Mucosa of rectum (tissue), 2 donors: ENCODE data around the gene COMTD1.

Source experiments
- H3K27ac ChIP-seq, 2 donors: one replicate each; pipeline ENCODE4 v1.7.0; 2013; ENCODE audit warnings: inconsistent platforms in 2 of 2, low read depth in 2 of 2, low read length in 2 of 2
- H3K27me3 ChIP-seq, 2 donors: one replicate each; pipeline ENCODE4 v1.7.0; 2013; ENCODE audit warnings: low read length in 2 of 2; ENCODE audit not compliant: control insufficient read depth in 2 of 2, insufficient read depth in 2 of 2
- H3K36me3 ChIP-seq, 2 donors: one replicate each; pipeline ENCODE4 v1.7.0; 2013; ENCODE audit warnings: low read length in 2 of 2; ENCODE audit not compliant: control insufficient read depth in 2 of 2, insufficient read depth in 2 of 2
- H3K4me1 ChIP-seq, 2 donors: one replicate each; pipeline ENCODE4 v1.7.0; 2013; ENCODE audit warnings: low read length in 2 of 2, mild to moderate bottlenecking in 1 of 2; ENCODE audit not compliant: control insufficient read depth in 2 of 2, insufficient read depth in 2 of 2
- H3K4me3 ChIP-seq, 2 donors: one replicate each; pipeline ENCODE4 v1.7.0; 2013; ENCODE audit warnings: low read length in 2 of 2
- H3K9ac ChIP-seq, 2 donors: one replicate each; pipeline ENCODE4 v1.7.0; 2013; ENCODE audit warnings: low read length in 2 of 2, low read depth in 1 of 2, mild to moderate bottlenecking in 1 of 2
- H3K9me3 ChIP-seq, 2 donors: one replicate each; pipeline ENCODE4 v1.7.0; 2013; ENCODE audit warnings: low read length in 2 of 2; ENCODE audit not compliant: control insufficient read depth in 2 of 2
- donor health status: healthy.
- donor health status: Normal muscosa, but diverticular disease.

Gene COMTD1

DNA sequence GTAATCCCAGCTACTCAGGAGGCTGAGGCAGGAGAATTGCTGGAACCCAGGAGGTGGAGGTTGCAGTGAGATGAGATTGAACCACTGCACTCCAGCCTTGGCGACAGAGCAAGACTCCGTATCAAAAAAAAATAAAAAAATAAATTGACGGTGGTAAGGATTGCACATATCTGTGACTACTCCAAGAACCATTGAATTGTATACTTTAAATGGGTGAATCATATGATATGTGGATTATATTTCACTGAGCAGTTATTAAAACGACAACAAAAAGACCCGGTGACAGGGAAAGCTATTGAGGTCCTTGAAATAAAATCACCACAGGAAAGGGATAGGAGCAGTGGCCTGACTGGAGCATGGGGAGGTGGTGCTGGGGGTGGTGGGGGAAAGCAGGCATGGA lies 31.2 kb upstream of the COMTD1 start:
- H3K36me3 ChIP-seq = no peaks in the 10 kb centered on the region
- no peaks in the 10 kb centered on the region for H3K9me3 ChIP-seq
- peaks cover 8 to 13% of the 10 kb centered on the region in 2 donors for H3K4me1 ChIP-seq
- H3K9ac ChIP-seq = no peak overlapping the region
- H3K27ac ChIP-seq = no peak overlapping the region
- H3K4me3 ChIP-seq = no peak overlapping the region
- no peaks in the 10 kb centered on the region for H3K27me3 ChIP-seq

GRCh38 chr10:75265856-75266255 lies 30.1 kb upstream of the COMTD1 start:
- H3K27me3 ChIP-seq = no peaks in the 10 kb centered on the region
- H3K9ac ChIP-seq = no peak overlapping the region
- no peak overlapping the region for H3K27ac ChIP-seq
- H3K4me3 ChIP-seq = no peak overlapping the region
- H3K9me3 ChIP-seq = no peaks in the 10 kb centered on the region
- no peaks in the 10 kb centered on the region for H3K36me3 ChIP-seq
- peaks cover 13 to 16% of the 10 kb centered on the region in 2 donors for H3K4me1 ChIP-seq

DNA sequence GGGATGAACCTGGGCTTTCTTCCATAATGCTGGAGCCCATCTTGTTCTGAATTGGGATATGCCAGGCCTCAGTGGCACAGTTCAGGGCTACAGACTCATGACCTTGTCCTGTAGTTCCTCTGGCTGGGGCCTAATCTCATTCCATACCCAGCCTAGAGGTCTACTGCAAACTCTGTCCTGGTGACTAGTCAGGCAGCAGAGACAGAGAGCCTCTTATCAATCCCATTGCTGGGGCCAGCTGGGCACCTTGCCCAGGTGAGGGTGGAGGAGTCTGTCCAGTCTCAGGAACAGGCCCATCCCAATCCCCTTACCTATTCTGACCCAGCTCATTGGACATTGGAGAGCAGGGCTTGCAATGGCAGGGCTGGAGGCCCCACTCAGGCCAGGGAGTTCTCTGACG lies 28.0 kb upstream of the COMTD1 start:
- no peak overlapping the region for H3K9ac ChIP-seq
- H3K27me3 ChIP-seq = no peaks in the 10 kb centered on the region
- no peaks in the 10 kb centered on the region for H3K9me3 ChIP-seq
- no peak overlapping the region for H3K27ac ChIP-seq
- H3K4me3 ChIP-seq = no peak overlapping the region
- no peaks in the 10 kb centered on the region for H3K36me3 ChIP-seq
- H3K4me1 ChIP-seq = peaks cover 13 to 16% of the 10 kb centered on the region in 2 donors

DNA sequence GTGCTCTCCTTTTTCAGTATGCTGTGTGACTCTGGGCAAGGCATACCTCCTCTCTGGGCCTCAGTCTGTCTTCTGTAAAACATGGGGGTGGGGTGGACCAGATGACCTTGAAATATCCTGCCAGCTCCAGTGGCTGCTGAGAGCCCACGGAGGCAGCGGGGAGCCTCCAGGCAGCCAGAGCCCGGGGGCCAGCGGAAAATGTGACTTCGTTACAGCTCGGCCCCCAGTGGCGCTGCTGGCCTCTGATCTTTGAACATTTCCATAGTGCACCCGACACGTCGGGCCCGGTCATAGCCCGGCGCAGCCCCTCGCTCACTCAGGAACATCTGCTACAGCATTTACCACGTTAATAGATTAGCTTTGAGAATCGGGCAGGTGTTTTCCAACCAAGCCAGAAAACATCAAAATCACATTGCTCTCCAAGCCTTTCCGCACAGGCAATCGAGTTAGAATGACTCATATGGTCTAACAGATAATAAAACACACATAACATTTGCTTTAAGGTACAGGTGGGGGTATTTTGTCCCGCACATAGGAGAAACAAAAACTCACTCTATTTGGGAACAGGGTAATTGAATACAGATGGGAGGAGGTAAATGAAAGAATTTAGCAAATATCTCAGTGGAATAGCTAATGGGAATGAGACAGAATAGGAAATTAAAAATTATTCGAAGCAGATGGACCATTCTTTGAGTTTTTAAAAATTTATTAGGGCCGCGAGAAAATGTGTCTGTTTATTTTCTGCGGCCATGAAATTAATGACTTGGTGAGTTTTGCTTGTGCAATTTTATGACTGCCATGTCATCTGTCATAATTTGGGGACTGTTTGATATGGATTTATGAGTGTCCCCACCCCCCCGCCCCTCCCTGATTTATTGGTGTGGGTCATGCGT lies 26.3 kb upstream of the COMTD1 start:
- Histone ChIP-seq H3K36me3 (no peaks in the 10 kb centered on the region), H3K27ac (peak overlapping the region; percentile 71 to 81), H3K9me3 (no peaks in the 10 kb centered on the region), H3K9ac (peak overlapping the region in 1 of 2 donors; percentile 42), H3K4me3 (no peak overlapping the region), H3K4me1 (peaks cover 13 to 16% of the 10 kb centered on the region in 2 donors), H3K27me3 (no peaks in the 10 kb centered on the region)

GRCh38 chr10:75260990-75261389 lies 25.2 kb upstream of the COMTD1 start:
- H3K9me3 ChIP-seq = no peaks in the 10 kb centered on the region
- H3K4me1 ChIP-seq = peaks cover 13 to 16% of the 10 kb centered on the region in 2 donors
- no peaks in the 10 kb centered on the region for H3K27me3 ChIP-seq
- no peaks in the 10 kb centered on the region for H3K36me3 ChIP-seq
- no peak overlapping the region for H3K27ac ChIP-seq
- H3K4me3 ChIP-seq = no peak overlapping the region
- H3K9ac ChIP-seq = no peak overlapping the region

GRCh38 chr10:75254739-75255138 lies 19.0 kb upstream of the COMTD1 start:
- Histone ChIP-seq H3K36me3 (no peaks in the 10 kb centered on the region), H3K9ac (no peak overlapping the region), H3K27me3 (no peaks in the 10 kb centered on the region), H3K4me1 (no peaks in the 10 kb centered on the region), H3K9me3 (peaks cover 4 to 5% of the 10 kb centered on the region in 2 donors), H3K27ac (no peak overlapping the region), H3K4me3 (no peak overlapping the region)

DNA sequence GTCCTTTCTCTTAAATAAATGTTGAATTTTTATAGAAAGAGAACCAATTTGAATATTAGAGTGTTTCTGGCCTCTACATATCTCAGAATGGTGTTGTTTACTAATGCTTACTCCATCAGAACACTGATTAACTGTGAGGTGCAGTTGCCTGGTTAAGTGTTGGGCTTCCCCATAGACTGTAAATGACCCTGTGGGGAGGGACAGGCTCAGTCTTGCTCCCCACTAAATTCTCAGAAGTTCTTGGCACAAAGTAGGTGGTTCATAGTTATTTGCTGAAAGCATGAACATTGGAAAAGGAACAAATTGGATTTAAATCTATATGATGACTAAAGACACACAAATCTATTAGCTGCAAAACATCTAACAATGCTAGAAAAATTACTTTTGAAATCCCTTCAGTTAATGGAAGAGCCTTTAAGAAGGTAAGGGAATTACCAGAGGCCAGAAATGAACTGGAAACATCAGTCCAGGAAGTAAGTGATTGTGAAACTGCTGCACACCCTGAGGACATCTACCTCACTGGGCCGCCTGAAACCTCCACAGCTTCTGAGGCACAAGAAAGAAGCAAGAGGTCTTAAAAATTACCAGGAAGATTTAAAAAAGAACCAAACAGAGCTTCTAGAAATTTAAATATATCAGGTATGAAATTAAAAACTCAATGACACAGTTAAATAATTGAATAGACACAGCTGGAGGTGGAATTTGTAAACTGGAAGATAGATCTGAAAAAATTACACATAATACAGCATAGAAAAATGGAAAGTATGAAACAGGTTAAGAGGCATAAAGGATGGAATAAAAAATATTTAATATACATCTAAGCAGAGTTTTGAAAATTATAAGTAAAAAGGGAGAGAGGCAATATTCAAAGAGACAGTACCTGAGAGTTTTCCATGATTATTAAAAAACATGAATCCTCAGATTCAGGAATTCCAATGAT lies 17.8 kb upstream of the COMTD1 start:
- no peaks in the 10 kb centered on the region for H3K27me3 ChIP-seq
- peaks cover 4 to 5% of the 10 kb centered on the region in 2 donors for H3K9me3 ChIP-seq
- H3K9ac ChIP-seq = no peak overlapping the region
- H3K4me1 ChIP-seq = no peaks in the 10 kb centered on the region
- no peak overlapping the region for H3K4me3 ChIP-seq
- H3K36me3 ChIP-seq = no peaks in the 10 kb centered on the region
- no peak overlapping the region for H3K27ac ChIP-seq

DNA sequence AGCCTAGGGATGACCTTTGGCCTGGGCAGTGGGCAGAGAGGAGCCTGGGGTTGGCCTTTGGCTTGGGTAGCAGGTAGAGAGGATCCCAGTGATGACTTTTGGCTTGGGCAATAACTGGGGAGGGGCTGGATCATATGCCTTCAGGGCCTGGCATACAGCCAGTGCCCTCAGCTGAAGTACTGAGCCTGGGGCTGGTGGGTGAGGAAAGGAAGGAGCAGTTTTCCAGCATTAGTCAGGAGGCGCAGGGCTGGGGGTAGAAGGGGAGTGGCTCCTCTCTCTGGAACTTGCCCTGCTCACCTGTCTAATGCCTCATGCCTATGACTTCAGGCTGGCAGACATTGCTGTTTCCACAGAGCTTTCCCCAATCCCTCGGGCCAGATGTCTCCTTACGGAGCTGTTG lies 15.2 kb upstream of the COMTD1 start:
- H3K9me3 ChIP-seq = peaks cover 4 to 5% of the 10 kb centered on the region in 2 donors
- no peak overlapping the region for H3K27ac ChIP-seq
- H3K36me3 ChIP-seq = no peaks in the 10 kb centered on the region
- H3K27me3 ChIP-seq = no peaks in the 10 kb centered on the region
- H3K4me1 ChIP-seq = peaks cover under 1% of the 10 kb centered on the region in 2 donors
- H3K4me3 ChIP-seq = no peak overlapping the region
- H3K9ac ChIP-seq = no peak overlapping the region

GRCh38 chr10:75247797-75248196 lies 12.0 kb upstream of the COMTD1 start:
- Histone ChIP-seq H3K4me1 (peaks cover 10 to 27% of the 10 kb centered on the region in 2 donors), H3K36me3 (no peaks in the 10 kb centered on the region), H3K9me3 (no peaks in the 10 kb centered on the region), H3K4me3 (no peak overlapping the region), H3K27me3 (no peaks in the 10 kb centered on the region), H3K27ac (no peak overlapping the region), H3K9ac (no peak overlapping the region)

DNA sequence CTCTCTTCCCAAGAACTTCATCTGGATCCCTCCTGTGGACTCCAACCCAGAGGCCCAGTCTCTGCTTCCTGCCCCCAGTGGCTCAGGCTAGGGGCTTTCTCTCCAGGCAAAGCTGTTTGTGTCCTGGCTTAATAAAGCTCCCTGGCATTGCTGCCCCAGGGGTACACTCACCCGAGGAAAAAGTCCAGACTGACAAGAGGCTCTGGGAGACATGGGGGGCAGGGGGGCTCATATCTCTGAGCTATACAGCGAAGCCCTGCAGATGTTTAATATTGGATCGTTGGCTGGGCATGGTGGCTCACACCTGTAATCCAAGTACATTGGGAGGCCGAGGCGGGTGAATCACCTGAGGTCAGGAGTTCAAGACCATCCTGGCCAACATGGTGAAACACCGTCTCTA lies 10.7 kb upstream of the COMTD1 start:
- H3K36me3 ChIP-seq = no peaks in the 10 kb centered on the region
- no peaks in the 10 kb centered on the region for H3K27me3 ChIP-seq
- no peak overlapping the region for H3K4me3 ChIP-seq
- no peak overlapping the region for H3K27ac ChIP-seq
- no peak overlapping the region for H3K9ac ChIP-seq
- no peaks in the 10 kb centered on the region for H3K9me3 ChIP-seq
- peaks cover 10 to 27% of the 10 kb centered on the region in 2 donors for H3K4me1 ChIP-seq
